ENCODE results near the gene C1QB. TPM values are rescaled to one million over a fixed set of nuclear protein-coding genes. Genes with fewer than 3 reads are reported as not detected.

Gene C1QB, protein sequence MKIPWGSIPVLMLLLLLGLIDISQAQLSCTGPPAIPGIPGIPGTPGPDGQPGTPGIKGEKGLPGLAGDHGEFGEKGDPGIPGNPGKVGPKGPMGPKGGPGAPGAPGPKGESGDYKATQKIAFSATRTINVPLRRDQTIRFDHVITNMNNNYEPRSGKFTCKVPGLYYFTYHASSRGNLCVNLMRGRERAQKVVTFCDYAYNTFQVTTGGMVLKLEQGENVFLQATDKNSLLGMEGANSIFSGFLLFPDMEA
- not detected for polyA plus RNA-seq (2012; ENCODE audit: low read depth, missing spikeins)

- TF ChIP-seq SPI1 (IDR thresholded peaks at IDR 0.05; ENCODE audit: low read depth, low read length): no peak
- TF ChIP-seq POLR2AphosphoS5 (IDR thresholded peaks at IDR 0.05; ENCODE audit: low read depth, low read length): no peak
- no peak for TF ChIP-seq TAF1 (IDR thresholded peaks at IDR 0.05; ENCODE audit: low read depth, low read length)
- DNase-seq (ENCODE audit: insufficient read length, low spot score): no peak
- no peak for FAIRE-seq
Measured at GRCh38 chr1:22652881-22653316, at the start of gene C1QB. Gene C1QB (plus strand): TSS chr1:22653236. CDS start chr1:22659463, 6,227 bp downstream.

- TF ChIP-seq TAF1 (IDR thresholded peaks at IDR 0.05; ENCODE audit: low read depth, low read length): no peak
- no peak for TF ChIP-seq POLR2A (IDR thresholded peaks at IDR 0.05; ENCODE audit: low read depth, low read length)
- no peak for TF ChIP-seq POLR2AphosphoS5 (IDR thresholded peaks at IDR 0.05; ENCODE audit: low read depth, low read length)
- no peak for TF ChIP-seq POU2F2 (IDR thresholded peaks at IDR 0.05; ENCODE audit: low read depth, low read length)
- TF ChIP-seq SPI1 (IDR thresholded peaks at IDR 0.05; ENCODE audit: low read depth, low read length): no peak
- no peak for TF ChIP-seq PAX5 (IDR thresholded peaks at IDR 0.05; ENCODE audit: insufficient read depth, low read length, severe bottlenecking)
- FAIRE-seq (no peak), DNase-seq (ENCODE audit: insufficient read length, low spot score) (no peak)
Measured at GRCh38 chr1:22606161-22606560, 46.9 kb upstream of the C1QB start.

DNA sequence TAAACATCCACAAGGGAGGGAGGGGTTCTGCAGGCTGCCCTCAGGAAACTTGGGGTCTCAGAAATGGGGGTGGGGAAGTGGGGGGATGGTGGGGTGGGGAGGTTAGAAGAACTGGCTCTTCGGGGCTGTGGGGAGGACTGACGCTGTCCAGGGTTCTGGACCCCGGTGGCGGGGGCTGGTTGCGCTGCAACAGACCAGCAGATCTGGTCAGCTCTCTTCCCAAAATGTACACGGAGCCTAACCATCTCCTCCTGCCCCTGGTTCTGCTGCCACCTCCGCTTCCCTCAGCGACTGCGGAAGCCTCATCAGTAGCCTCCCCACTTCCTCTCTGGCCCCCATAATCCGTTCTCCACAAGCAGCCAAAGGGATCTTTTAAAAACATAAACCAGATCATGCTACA, 45.9 kb upstream of the C1QB start:
- DNase-seq (ENCODE audit: insufficient read length, low spot score): no peak
- TF ChIP-seq POU2F2 (IDR thresholded peaks at IDR 0.05; ENCODE audit: low read depth, low read length): no peak
- no peak for TF ChIP-seq SPI1 (IDR thresholded peaks at IDR 0.05; ENCODE audit: low read depth, low read length)
- TF ChIP-seq POLR2AphosphoS5 (IDR thresholded peaks at IDR 0.05; ENCODE audit: low read depth, low read length): no peak
- TF ChIP-seq PAX5 (IDR thresholded peaks at IDR 0.05; ENCODE audit: insufficient read depth, low read length, severe bottlenecking): no peak
- TF ChIP-seq POLR2A (IDR thresholded peaks at IDR 0.05; ENCODE audit: low read depth, low read length): no peak
- FAIRE-seq: no peak

GRCh38 chr1:22608361-22608760, 44.7 kb upstream of the C1QB start:
- FAIRE-seq (no peak), DNase-seq (ENCODE audit: insufficient read length, low spot score) (no peak)
- TF ChIP-seq POU2F2 (IDR thresholded peaks at IDR 0.05; ENCODE audit: low read depth, low read length) (no peak), TAF1 (IDR thresholded peaks at IDR 0.05; ENCODE audit: low read depth, low read length) (no peak)

- DNase-seq (ENCODE audit: insufficient read length, low spot score) (no peak), FAIRE-seq (no peak)
- TF ChIP-seq POLR2AphosphoS5 (IDR thresholded peaks at IDR 0.05; ENCODE audit: low read depth, low read length) (no peak), SPI1 (IDR thresholded peaks at IDR 0.05; ENCODE audit: low read depth, low read length) (no peak), POLR2A (IDR thresholded peaks at IDR 0.05; ENCODE audit: low read depth, low read length) (no peak), TAF1 (IDR thresholded peaks at IDR 0.05; ENCODE audit: low read depth, low read length) (no peak), PAX5 (IDR thresholded peaks at IDR 0.05; ENCODE audit: insufficient read depth, low read length, severe bottlenecking) (no peak), POU2F2 (IDR thresholded peaks at IDR 0.05; ENCODE audit: low read depth, low read length) (no peak)
Measured at GRCh38 chr1:22609291-22609690, 43.7 kb upstream of the C1QB start.

- FAIRE-seq: no peak
Measured at GRCh38 chr1:22611530-22611947, 41.5 kb upstream of the C1QB start.

GRCh38 chr1:22612671-22613571, 40.1 kb upstream of the C1QB start:
- DNase-seq (ENCODE audit: insufficient read length, low spot score) (no peak), FAIRE-seq (no peak)
- TF ChIP-seq PAX5 (IDR thresholded peaks at IDR 0.05; ENCODE audit: insufficient read depth, low read length, severe bottlenecking): no peak
- TF ChIP-seq POLR2A (IDR thresholded peaks at IDR 0.05; ENCODE audit: low read depth, low read length): no peak
- TF ChIP-seq TAF1 (IDR thresholded peaks at IDR 0.05; ENCODE audit: low read depth, low read length): no peak
- no peak for TF ChIP-seq POU2F2 (IDR thresholded peaks at IDR 0.05; ENCODE audit: low read depth, low read length)
- TF ChIP-seq SPI1 (IDR thresholded peaks at IDR 0.05; ENCODE audit: low read depth, low read length): no peak
- TF ChIP-seq POLR2AphosphoS5 (IDR thresholded peaks at IDR 0.05; ENCODE audit: low read depth, low read length): no peak

More at GRCh38 chr1:22611530-22611947, 41.5 kb upstream of the C1QB start:
- TF ChIP-seq POLR2AphosphoS5 (IDR thresholded peaks at IDR 0.05; ENCODE audit: low read depth, low read length): no peak
- TF ChIP-seq POU2F2 (IDR thresholded peaks at IDR 0.05; ENCODE audit: low read depth, low read length): no peak
- TF ChIP-seq PAX5 (IDR thresholded peaks at IDR 0.05; ENCODE audit: insufficient read depth, low read length, severe bottlenecking): no peak
- no peak for TF ChIP-seq POLR2A (IDR thresholded peaks at IDR 0.05; ENCODE audit: low read depth, low read length)
- TF ChIP-seq TAF1 (IDR thresholded peaks at IDR 0.05; ENCODE audit: low read depth, low read length): no peak
- no peak for TF ChIP-seq SPI1 (IDR thresholded peaks at IDR 0.05; ENCODE audit: low read depth, low read length)
- DNase-seq (ENCODE audit: insufficient read length, low spot score): no peak

DNA sequence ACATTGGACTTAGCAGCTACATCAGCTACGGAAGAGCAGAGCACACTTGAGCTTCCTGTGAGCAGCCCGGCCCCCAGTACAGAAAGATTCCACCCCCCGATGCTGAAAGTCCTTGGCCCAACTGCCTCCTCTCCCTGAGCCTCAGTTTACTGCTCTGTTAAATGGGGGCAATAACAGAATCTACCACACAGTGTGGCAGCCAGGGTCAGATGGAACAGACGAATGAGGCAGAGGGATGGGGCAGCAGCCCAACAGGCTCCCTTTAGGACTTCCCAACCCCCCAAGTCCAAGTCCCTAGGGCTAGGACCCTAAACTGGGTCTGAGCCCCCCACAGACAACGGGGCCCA, 39.5 kb upstream of the C1QB start:
- TF ChIP-seq PAX5 (IDR thresholded peaks at IDR 0.05; ENCODE audit: insufficient read depth, low read length, severe bottlenecking) (no peak), TAF1 (IDR thresholded peaks at IDR 0.05; ENCODE audit: low read depth, low read length) (no peak), POU2F2 (IDR thresholded peaks at IDR 0.05; ENCODE audit: low read depth, low read length) (no peak), POLR2AphosphoS5 (IDR thresholded peaks at IDR 0.05; ENCODE audit: low read depth, low read length) (no peak), POLR2A (IDR thresholded peaks at IDR 0.05; ENCODE audit: low read depth, low read length) (no peak), SPI1 (IDR thresholded peaks at IDR 0.05; ENCODE audit: low read depth, low read length) (no peak)
- no peak for FAIRE-seq
- DNase-seq (ENCODE audit: insufficient read length, low spot score): no peak

DNA sequence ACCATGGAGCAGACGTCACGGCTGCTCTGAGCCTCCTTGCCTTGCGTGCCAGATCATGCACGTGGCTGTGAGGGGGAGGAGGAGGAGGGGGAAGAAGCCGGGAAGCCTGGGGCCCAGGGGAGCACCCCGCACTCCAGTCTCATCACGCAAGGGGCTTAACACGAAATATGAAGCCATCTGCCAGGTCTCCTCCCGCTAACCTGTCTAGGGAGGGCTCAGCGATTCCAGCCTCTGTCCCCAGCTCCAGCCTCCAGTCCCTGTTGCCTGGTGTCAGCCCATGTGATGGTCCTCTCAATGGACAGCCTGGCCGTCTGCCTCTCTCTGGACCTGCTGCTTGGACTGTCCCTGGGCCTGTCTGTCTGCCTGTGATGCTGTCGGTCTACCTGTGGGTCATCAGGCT, 39.1 kb upstream of the C1QB start:
- no peak for FAIRE-seq
- DNase-seq (ENCODE audit: insufficient read length, low spot score): no peak
- TF ChIP-seq TAF1 (IDR thresholded peaks at IDR 0.05; ENCODE audit: low read depth, low read length): no peak
- no peak for TF ChIP-seq SPI1 (IDR thresholded peaks at IDR 0.05; ENCODE audit: low read depth, low read length)
- TF ChIP-seq POU2F2 (IDR thresholded peaks at IDR 0.05; ENCODE audit: low read depth, low read length): no peak
- TF ChIP-seq POLR2A (IDR thresholded peaks at IDR 0.05; ENCODE audit: low read depth, low read length): no peak
